CD14-positive monocyte (primary cell): Measurements from ENCODE around the gene TTLL12. TPM values are rescaled to one million over a fixed set of nuclear protein-coding genes. Genes with fewer than 3 reads are reported as not detected.

Source experiments
- DNase-seq, 3 donors: peaks; one replicate each; pipeline ENCODE4 v3.0.0-alpha.2; 2011 to 2022
- H2AFZ ChIP-seq: 2 replicates; pipeline ENCODE4 v1.6.0; 2012; ENCODE audit warnings: mild to moderate bottlenecking, low read depth, low read length, inconsistent platforms; ENCODE audit not compliant: insufficient read depth, poor library complexity, severe bottlenecking
- H3K27ac ChIP-seq, 2 donors: 1 replicate in 1 of 2; 2 replicates in 1 of 2; pipeline ENCODE4 v1.5.1; 2012 to 2013; ENCODE audit warnings: low read length in 2 of 2, control low read depth in 1 of 2, inconsistent platforms in 1 of 2, low read depth in 1 of 2, mild to moderate bottlenecking in 1 of 2
- H3K27me3 ChIP-seq, 2 donors: one replicate each; pipeline versions ENCODE4 v1.6.0 to v1.6.1; 2011 to 2013; ENCODE audit warnings: low read length in 2 of 2; ENCODE audit not compliant: control insufficient read depth in 2 of 2, insufficient read depth in 2 of 2
- H3K36me3 ChIP-seq, 2 donors: replicated peaks in 1 of 2; 1 replicate in 1 of 2; 2 replicates in 1 of 2; pipeline versions ENCODE4 v1.5.1 to v1.6.1; 2012 to 2013; ENCODE audit warnings: low read length in 2 of 2, control low read depth in 1 of 2, inconsistent platforms in 1 of 2, mild to moderate bottlenecking in 1 of 2; ENCODE audit not compliant: insufficient read depth in 2 of 2, control insufficient read depth in 1 of 2
- H3K4me1 ChIP-seq, 2 donors: 1 replicate in 1 of 2; 2 replicates in 1 of 2; pipeline versions ENCODE4 v1.5.1 to v1.6.1; 2012 to 2013; ENCODE audit warnings: low read length in 2 of 2, control low read depth in 1 of 2, inconsistent platforms in 1 of 2, mild to moderate bottlenecking in 1 of 2, moderate library complexity in 1 of 2; ENCODE audit not compliant: insufficient read depth in 2 of 2, control insufficient read depth in 1 of 2
- H3K4me2 ChIP-seq: replicated peaks from 2 replicates; pipeline ENCODE3; 2012; ENCODE audit warnings: low read length, moderate library complexity, mild to moderate bottlenecking; ENCODE audit not compliant: poor library complexity, severe bottlenecking; ENCODE audit errors: extremely low read depth
- H3K4me3 ChIP-seq, 3 experiments: fragments of 200-600 bp in 1 of 3; sonication (generic) in 1 of 3; replicated peaks in 1 of 3; 1 replicate in 2 of 3; 2 replicates in 1 of 3; pipeline ENCODE4 v1.5.1; 2011 to 2013; ENCODE audit warnings: low read length in 3 of 3, mild to moderate bottlenecking in 3 of 3, control low read depth in 2 of 3, low read depth in 2 of 3, inconsistent platforms in 1 of 3, moderate library complexity in 1 of 3
- H3K79me2 ChIP-seq: 2 replicates; pipeline ENCODE4 v1.6.0; 2012; ENCODE audit warnings: mild to moderate bottlenecking, control low read depth, inconsistent platforms, low read length, moderate library complexity; ENCODE audit not compliant: insufficient read depth
- H3K9ac ChIP-seq: 2 replicates; pipeline ENCODE4 v1.6.0; 2017; ENCODE audit warnings: low read length, mild to moderate bottlenecking; ENCODE audit not compliant: insufficient read depth, poor library complexity, severe bottlenecking
- H3K9me3 ChIP-seq, 2 donors: replicated peaks in 1 of 2; 1 replicate in 1 of 2; 2 replicates in 1 of 2; pipeline versions ENCODE4 v1.5.1 to v1.6.1; 2012 to 2013; ENCODE audit warnings: low read length in 2 of 2, control low read depth in 1 of 2; ENCODE audit not compliant: control insufficient read depth in 1 of 2, insufficient read depth in 1 of 2
- H4K20me1 ChIP-seq: 2 replicates; pipeline ENCODE4 v1.6.0; 2012; ENCODE audit warnings: mild to moderate bottlenecking, low read length, control low read depth, moderate library complexity; ENCODE audit not compliant: insufficient read depth
- H3K27ac Mint-ChIP-seq, 7 donors: one replicate each; pipeline ENCODE4 v1.8.0; 2020; ENCODE audit warnings: mild to moderate bottlenecking in 7 of 7, mixed read lengths in 7 of 7, moderate library complexity in 6 of 7, inconsistent platforms in 2 of 7
- H3K27me3 Mint-ChIP-seq, 3 donors: one replicate each; pipeline ENCODE4 v1.8.0; 2021 to 2022; ENCODE audit warnings: low read depth in 3 of 3, mild to moderate bottlenecking in 3 of 3, mixed read lengths in 3 of 3, moderate library complexity in 3 of 3, inconsistent platforms in 1 of 3
- H3K36me3 Mint-ChIP-seq, 2 donors: one replicate each; pipeline ENCODE4 v1.8.0; 2020; ENCODE audit warnings: mixed read lengths in 2 of 2, inconsistent platforms in 1 of 2, mild to moderate bottlenecking in 1 of 2
- H3K4me1 Mint-ChIP-seq: one replicate; pipeline ENCODE4 v1.8.0; 2020; ENCODE audit warnings: mild to moderate bottlenecking, mixed read lengths
- H3K4me3 Mint-ChIP-seq, 2 donors: one replicate each; pipeline ENCODE4 v1.8.0; 2020; ENCODE audit warnings: mild to moderate bottlenecking in 2 of 2, mixed read lengths in 2 of 2, moderate library complexity in 1 of 2
- H3K9me3 Mint-ChIP-seq, 7 donors: one replicate each; pipeline ENCODE4 v1.8.0; 2020 to 2022; ENCODE audit warnings: mixed read lengths in 7 of 7, mild to moderate bottlenecking in 6 of 7, moderate library complexity in 6 of 7, inconsistent platforms in 2 of 7
- CTCF ChIP-seq: fragments of 200-600 bp; IDR thresholded peaks from one replicate; pipeline ENCODE4 v1.8.0; 2022; ENCODE audit warnings: antibody characterized with exemption, mild to moderate bottlenecking
- WGBS: methylation state at CpG from one replicate; pipeline ENCODE4 v1.1.5; 2013; ENCODE audit warnings: missing lambda C conversion rate; ENCODE audit not compliant: insufficient coverage; 5-methylcytosine and 5-hydroxymethylcytosine counted together
- intact Hi-C, 2 donors: fragments of 100-400 bp; cut with micrococcal nuclease; formaldehyde crosslinking; loops; one replicate each; pipeline versions ENCODE4 v1.15.0 to v1.15.1; 2023
- polyA plus RNA-seq, 3 donors: library from polyadenylated mRNA; depleted of rRNA in 1 of 3; unstranded in 2 of 3; stranded (reverse) in 1 of 3; fragments of 300-500 nt in 2 of 3; fragments of >200 nt in 1 of 3; fragmentation: Illumina TruSeq in 2 of 3; gene quantifications; 1 replicate in 2 of 3; 2 replicates in 1 of 3; pipeline ENCODE4 v1.2.3, GENCODE V29; 2012 to 2021

TTLL12 gene
- polyA plus RNA-seq, 3 donors: 9.5 to 16.6 (median 16.5) TPM

GRCh38 chr22:43136255-43136654 lies 50.7 kb downstream of the TTLL12 start:
- peak in 2 of 3 donors; percentile 39 to 53 for DNase-seq
- no peak overlapping the region for H3K4me3 ChIP-seq
- H4K20me1 ChIP-seq: no peaks in the 10 kb centered on the region
- H3K4me1 ChIP-seq: peaks cover 10 to 13% of the 10 kb centered on the region in 2 donors
- Mint-ChIP-seq H3K9me3 (peaks cover 0 to 2% (median 0%) of the 10 kb centered on the region in 7 donors), H3K4me1 (peaks cover 17% of the 10 kb centered on the region), H3K4me3 (peak overlapping the region; percentile 16 to 42), H3K27ac (peak overlapping the region in 4 of 7 donors; percentile 18 to 83 (median 58)), H3K36me3 (peaks cover 50 to 87% of the 10 kb centered on the region in 2 donors), H3K27me3 (no peaks in the 10 kb centered on the region)
- peak; percentile 70 for TF ChIP-seq CTCF
- no peaks in the 10 kb centered on the region for H3K9me3 ChIP-seq
- no peaks in the 10 kb centered on the region for H3K27me3 ChIP-seq
- H3K27ac ChIP-seq: peak overlapping the region in 1 of 2 donors; percentile 48
- no peak overlapping the region for H3K4me2 ChIP-seq
- H3K36me3 ChIP-seq: peaks cover 20 to 83% of the 10 kb centered on the region in 2 donors
- intact Hi-C loops: no loop called here
- WGBS: 26% methylated on average over 9 of the region's 9 CpGs
- H3K79me2 ChIP-seq: peaks cover 2% of the 10 kb centered on the region
- no peak overlapping the region for H3K9ac ChIP-seq
- peak overlapping the region; percentile 61 for H2AFZ ChIP-seq

- Mint-ChIP-seq H3K4me3 (no peak overlapping the region), H3K36me3 (peaks cover 46 to 83% of the 10 kb centered on the region in 2 donors), H3K4me1 (peaks cover 14% of the 10 kb centered on the region), H3K9me3 (peaks cover 0 to 2% (median 0%) of the 10 kb centered on the region in 7 donors), H3K27me3 (no peaks in the 10 kb centered on the region), H3K27ac (peak overlapping the region in 1 of 7 donors; percentile 11)
- Histone ChIP-seq H3K79me2 (no peaks in the 10 kb centered on the region), H4K20me1 (no peaks in the 10 kb centered on the region), H3K36me3 (peaks cover 20 to 81% of the 10 kb centered on the region in 2 donors), H3K4me1 (peaks cover 10 to 13% of the 10 kb centered on the region in 2 donors), H3K9me3 (no peaks in the 10 kb centered on the region), H3K27ac (no peak overlapping the region), H3K9ac (no peak overlapping the region), H3K27me3 (no peaks in the 10 kb centered on the region), H3K4me2 (no peak overlapping the region), H2AFZ (no peak overlapping the region), H3K4me3 (no peak overlapping the region)
- intact Hi-C loops: no loop called here
- no peak for DNase-seq
- no CpG with 5 or more reads among the region's 5 CpGs for WGBS
- TF ChIP-seq CTCF: no peak
Measured at GRCh38 chr22:43135565-43135964, 51.4 kb downstream of the TTLL12 start.
